Loucy (cell line): ENCODE results near the gene SIRPB2.
A peak's percentile ranks its signal among the peaks of the same experiment; 100 is the strongest.

Experiments
- H2AFZ ChIP-seq: fragments of 200-600 bp; sonication (generic); 2 replicates; pipeline ENCODE4 v1.6.0; 2016; ENCODE audit warnings: antibody characterized with exemption, mild to moderate bottlenecking, low read length, moderate library complexity
- H3F3A ChIP-seq: fragments of 200-600 bp; 2 replicates; pipeline ENCODE4 v1.6.0; 2016; ENCODE audit warnings: antibody characterized with exemption, low read depth, mild to moderate bottlenecking
- H3K27me3 ChIP-seq: fragments of 200-600 bp; sonication (generic); 2 replicates; pipeline ENCODE4 v1.6.1; 2014; ENCODE audit warnings: low read length, mild to moderate bottlenecking; ENCODE audit not compliant: insufficient read depth, poor library complexity, severe bottlenecking
- H3K36me3 ChIP-seq: fragments of 200-600 bp; sonication (generic); 2 replicates; pipeline ENCODE4 v1.6.1; 2016; ENCODE audit warnings: low read length; ENCODE audit not compliant: insufficient read depth
- H3K4me1 ChIP-seq: fragments of 200-600 bp; sonication (generic); 2 replicates; pipeline ENCODE4 v1.5.1; 2014; ENCODE audit warnings: low read length, mild to moderate bottlenecking; ENCODE audit not compliant: insufficient read depth, poor library complexity, severe bottlenecking
- H3K4me2 ChIP-seq: fragments of 200-600 bp; sonication (generic); 2 replicates; pipeline ENCODE4 v1.6.0; 2014; ENCODE audit warnings: antibody characterized with exemption, low read length, low read depth, mild to moderate bottlenecking; ENCODE audit not compliant: poor library complexity, severe bottlenecking
- H3K4me3 ChIP-seq: fragments of 200-600 bp; sonication (generic); 2 replicates; pipeline ENCODE4 v1.5.1; 2014; ENCODE audit warnings: low read length, mild to moderate bottlenecking, mixed read lengths; ENCODE audit not compliant: poor library complexity, severe bottlenecking
- H3K79me2 ChIP-seq: fragments of 200-600 bp; sonication (generic); 2 replicates; pipeline ENCODE4 v1.6.1; 2014; ENCODE audit warnings: low read length; ENCODE audit not compliant: insufficient read depth
- H3K9ac ChIP-seq: fragments of 200-600 bp; sonication (generic); 2 replicates; pipeline ENCODE4 v1.6.0; 2014; ENCODE audit warnings: mild to moderate bottlenecking, low read depth, low read length, moderate library complexity; ENCODE audit not compliant: poor library complexity, severe bottlenecking
- H3K9me2 ChIP-seq: fragments of 200-600 bp; sonication (generic); replicated peaks from 2 replicates; pipeline ENCODE4 v1.6.1; 2016; ENCODE audit warnings: low read depth, low read length, mixed read lengths
- H3K9me3 ChIP-seq: fragments of 200-600 bp; sonication (generic); 2 replicates; pipeline ENCODE4 v1.6.1; 2014; ENCODE audit warnings: mild to moderate bottlenecking, antibody characterized with exemption, low read length, low read depth; ENCODE audit not compliant: insufficient read depth
- H4K20me1 ChIP-seq: fragments of 200-600 bp; sonication (generic); 2 replicates; pipeline ENCODE4 v1.6.0; 2014; ENCODE audit warnings: antibody characterized with exemption, low read length, mild to moderate bottlenecking; ENCODE audit not compliant: insufficient read depth, poor library complexity, severe bottlenecking
- EZH2phosphoT487 ChIP-seq: fragments of 200-600 bp; IDR thresholded peaks from 2 replicates; pipeline ENCODE4 v1.6.1; 2018; ENCODE audit warnings: antibody characterized with exemption, mild to moderate bottlenecking, moderate library complexity, borderline replicate concordance
- TF ChIP-seq, protein P1 (sequence below): fragments of 200-600 bp; sonication (generic); conservative IDR thresholded peaks from 2 replicates; pipeline ENCODE4 v1.5.1; 2014; ENCODE audit warnings: mild to moderate bottlenecking, antibody characterized with exemption, low read length

The SIRPB2 gene

DNA sequence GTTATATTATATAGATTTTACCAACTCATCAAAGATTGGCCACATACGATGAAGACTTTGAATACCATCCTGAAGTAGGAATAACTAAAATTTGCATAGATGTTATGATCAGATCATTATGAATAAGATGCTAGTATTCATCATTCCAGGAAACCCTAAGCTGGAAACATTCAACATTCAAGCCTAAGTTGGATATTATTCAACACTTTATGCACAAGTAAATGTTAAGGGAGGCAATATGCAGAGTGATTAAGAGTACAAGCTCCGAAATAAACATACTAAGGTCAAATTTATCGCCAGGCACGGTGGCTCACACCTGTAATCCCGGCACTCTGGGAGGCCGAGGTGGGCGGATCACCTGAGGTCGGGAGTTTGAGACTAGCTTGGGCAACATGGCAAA lies 55.0 kb downstream of the SIRPB2 start:
- no peaks in the 10 kb centered on the region for H4K20me1 ChIP-seq
- H3K4me3 ChIP-seq = no peak overlapping the region
- H3K4me1 ChIP-seq = peaks cover 23% of the 10 kb centered on the region
- no peak overlapping the region for H2AFZ ChIP-seq
- no peaks in the 10 kb centered on the region for H3F3A ChIP-seq
- no peak overlapping the region for H3K9ac ChIP-seq
- H3K4me2 ChIP-seq = no peak overlapping the region
- H3K9me3 ChIP-seq = peaks cover 5% of the 10 kb centered on the region; the same call in 1 of the 2 replicates
- TF ChIP-seq, protein P1, sequence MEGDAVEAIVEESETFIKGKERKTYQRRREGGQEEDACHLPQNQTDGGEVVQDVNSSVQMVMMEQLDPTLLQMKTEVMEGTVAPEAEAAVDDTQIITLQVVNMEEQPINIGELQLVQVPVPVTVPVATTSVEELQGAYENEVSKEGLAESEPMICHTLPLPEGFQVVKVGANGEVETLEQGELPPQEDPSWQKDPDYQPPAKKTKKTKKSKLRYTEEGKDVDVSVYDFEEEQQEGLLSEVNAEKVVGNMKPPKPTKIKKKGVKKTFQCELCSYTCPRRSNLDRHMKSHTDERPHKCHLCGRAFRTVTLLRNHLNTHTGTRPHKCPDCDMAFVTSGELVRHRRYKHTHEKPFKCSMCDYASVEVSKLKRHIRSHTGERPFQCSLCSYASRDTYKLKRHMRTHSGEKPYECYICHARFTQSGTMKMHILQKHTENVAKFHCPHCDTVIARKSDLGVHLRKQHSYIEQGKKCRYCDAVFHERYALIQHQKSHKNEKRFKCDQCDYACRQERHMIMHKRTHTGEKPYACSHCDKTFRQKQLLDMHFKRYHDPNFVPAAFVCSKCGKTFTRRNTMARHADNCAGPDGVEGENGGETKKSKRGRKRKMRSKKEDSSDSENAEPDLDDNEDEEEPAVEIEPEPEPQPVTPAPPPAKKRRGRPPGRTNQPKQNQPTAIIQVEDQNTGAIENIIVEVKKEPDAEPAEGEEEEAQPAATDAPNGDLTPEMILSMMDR = no peak
- TF ChIP-seq EZH2phosphoT487 = no peak
- no peaks in the 10 kb centered on the region for H3K27me3 ChIP-seq
- H3K36me3 ChIP-seq = no peaks in the 10 kb centered on the region
- H3K9me2 ChIP-seq = no peaks in the 10 kb centered on the region
- H3K79me2 ChIP-seq = no peaks in the 10 kb centered on the region

DNA sequence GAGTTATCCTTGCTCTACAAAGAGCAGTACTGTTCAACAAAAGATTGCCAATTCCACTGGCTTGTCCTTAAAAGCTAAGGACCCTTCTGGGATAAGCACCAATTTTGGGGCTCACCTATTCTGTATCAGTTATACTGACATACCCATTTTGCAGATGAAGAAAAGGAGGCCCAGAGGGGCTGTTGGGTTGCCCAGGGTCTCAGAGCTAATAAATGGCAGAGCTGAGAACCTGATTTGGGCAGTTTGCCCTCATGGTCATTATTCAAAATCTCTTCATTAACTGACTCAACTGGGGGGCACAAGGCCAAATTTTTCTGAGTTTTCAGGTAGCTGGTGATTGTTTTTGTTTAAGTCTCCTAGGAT lies 55.9 kb downstream of the SIRPB2 start:
- no peaks in the 10 kb centered on the region for H3K36me3 ChIP-seq
- no peak overlapping the region for H3K9ac ChIP-seq
- H2AFZ ChIP-seq = no peak overlapping the region
- H3K79me2 ChIP-seq = no peaks in the 10 kb centered on the region
- peak overlapping the region; percentile 61 for H3K4me2 ChIP-seq
- H3F3A ChIP-seq = no peaks in the 10 kb centered on the region
- H3K27me3 ChIP-seq = no peaks in the 10 kb centered on the region
- no peaks in the 10 kb centered on the region for H4K20me1 ChIP-seq
- peak overlapping the region; percentile 11 for H3K4me3 ChIP-seq
- no peaks in the 10 kb centered on the region for H3K9me2 ChIP-seq
- H3K4me1 ChIP-seq = peaks cover 23% of the 10 kb centered on the region
- TF ChIP-seq, protein P1 = no peak
- TF ChIP-seq EZH2phosphoT487 = no peak
- H3K9me3 ChIP-seq = peaks cover 5% of the 10 kb centered on the region; the same call in 1 of the 2 replicates

GRCh38 chr20:1434571-1435336 lies 56.5 kb downstream of the SIRPB2 start:
- Histone ChIP-seq H3K9ac (no peak overlapping the region), H3K9me3 (peaks cover 5% of the 10 kb centered on the region; the same call in 1 of the 2 replicates), H3K4me3 (peak overlapping the region; percentile 37), H3K4me2 (peak overlapping the region; percentile 61), H3K27me3 (no peaks in the 10 kb centered on the region), H3K79me2 (no peaks in the 10 kb centered on the region), H3F3A (no peaks in the 10 kb centered on the region), H4K20me1 (no peaks in the 10 kb centered on the region), H2AFZ (no peak overlapping the region), H3K9me2 (no peaks in the 10 kb centered on the region), H3K36me3 (no peaks in the 10 kb centered on the region), H3K4me1 (peaks cover 23% of the 10 kb centered on the region)
- TF ChIP-seq EZH2phosphoT487 = no peak
- TF ChIP-seq, protein P1 = no peak
